ENCODE measurements around the gene TMEM135. TPM values are rescaled to one million over a fixed set of nuclear protein-coding genes. Genes with fewer than 3 reads are reported as not detected.

Gene TMEM135
- polyA plus RNA-seq, 5 donors: 17.1 to 35.0 (median 25.9) TPM

- no peak for DNase-seq
These were observed 263.1 kb downstream of the TMEM135 start for GRCh38 chr11:87300640-87301380.

- DNase-seq: no peak
These were observed 264.2 kb downstream of the TMEM135 start for GRCh38 chr11:87301785-87302540.

GRCh38 chr11:87304412-87304811 lies 266.7 kb downstream of the TMEM135 start:
- peak in 1 of 2 donors; percentile 52 for DNase-seq

GRCh38 chr11:87306262-87306851 lies 268.6 kb downstream of the TMEM135 start:
- DNase-seq: no peak

- no peak for DNase-seq
These were observed 269.4 kb downstream of the TMEM135 start for GRCh38 chr11:87307101-87307500.

GRCh38 chr11:87315229-87315628 lies 277.5 kb downstream of the TMEM135 start:
- no peak for DNase-seq

GRCh38 chr11:87316491-87316890 lies 278.8 kb downstream of the TMEM135 start:
- DNase-seq: no peak

GRCh38 chr11:87317441-87317840 lies 279.7 kb downstream of the TMEM135 start:
- DNase-seq: no peak

GRCh38 chr11:87320123-87320522 lies 282.4 kb downstream of the TMEM135 start:
- DNase-seq: peak in 1 of 2 donors; percentile 56

GRCh38 chr11:87322568-87322967 lies 284.8 kb downstream of the TMEM135 start:
- no peak for DNase-seq

- DNase-seq: peak in 1 of 2 donors; percentile 59
These were observed 286.2 kb downstream of the TMEM135 start for GRCh38 chr11:87323899-87324298.

- DNase-seq: no peak
These were observed 287.2 kb downstream of the TMEM135 start for GRCh38 chr11:87324817-87325489.

- DNase-seq: no peak
These were observed 287.7 kb downstream of the TMEM135 start for GRCh38 chr11:87325490-87325872.

- DNase-seq: no peak
These were observed 288.9 kb downstream of the TMEM135 start for GRCh38 chr11:87326594-87326993.

- DNase-seq: no peak
These were observed 291.4 kb downstream of the TMEM135 start for GRCh38 chr11:87329172-87329571.

- peak; percentile 67 to 69 for DNase-seq
These were observed 292.5 kb downstream of the TMEM135 start for GRCh38 chr11:87330187-87330601.

- no peak for DNase-seq
These were observed 293.5 kb downstream of the TMEM135 start for GRCh38 chr11:87331273-87331672.

- no peak for DNase-seq
These were observed 300.4 kb downstream of the TMEM135 start for GRCh38 chr11:87338046-87338639.

- no peak for DNase-seq
These were observed 301.7 kb downstream of the TMEM135 start for GRCh38 chr11:87339416-87339815.

GRCh38 chr11:87347441-87347840 lies 309.7 kb downstream of the TMEM135 start:
- no peak for DNase-seq

GRCh38 chr11:87347854-87348253 lies 310.1 kb downstream of the TMEM135 start:
- DNase-seq: no peak

GRCh38 chr11:87351676-87352075 lies 313.9 kb downstream of the TMEM135 start:
- DNase-seq: no peak
